GM10248 (cell line): Measurements from ENCODE around the gene PFN1.
A peak's percentile ranks its signal among the peaks of the same experiment; 100 is the strongest.

Experiments used
- CTCF ChIA-PET: fragments of 300-600 bp; sonication (Branson Sonifier 250); formaldehyde crosslinking; extraction: SDS; loops from one replicate; lab custom pipeline; 2021; ENCODE audit warnings: antibody characterized with exemption; lab: Yijun Ruan, JAX
- POLR2A ChIA-PET: fragments of 350-650 bp; sonication (Branson Sonifier 250); formaldehyde crosslinking; extraction: SDS; loops from one replicate; lab custom pipeline; 2020; ENCODE audit warnings: antibody characterized with exemption; lab: Yijun Ruan, JAX
- DNase-seq: peaks from one replicate; pipeline ENCODE4 v3.0.0; 2012; ENCODE audit errors: extremely low spot score
- TF ChIP-seq, protein P1 (sequence below): IDR thresholded peaks from 2 replicates; pipeline ENCODE4 v1.5.1; 2012; ENCODE audit warnings: mild to moderate bottlenecking, low read depth; ENCODE audit errors: extremely low read depth, missing control alignments, control extremely low read depth

PFN1 gene

DNA sequence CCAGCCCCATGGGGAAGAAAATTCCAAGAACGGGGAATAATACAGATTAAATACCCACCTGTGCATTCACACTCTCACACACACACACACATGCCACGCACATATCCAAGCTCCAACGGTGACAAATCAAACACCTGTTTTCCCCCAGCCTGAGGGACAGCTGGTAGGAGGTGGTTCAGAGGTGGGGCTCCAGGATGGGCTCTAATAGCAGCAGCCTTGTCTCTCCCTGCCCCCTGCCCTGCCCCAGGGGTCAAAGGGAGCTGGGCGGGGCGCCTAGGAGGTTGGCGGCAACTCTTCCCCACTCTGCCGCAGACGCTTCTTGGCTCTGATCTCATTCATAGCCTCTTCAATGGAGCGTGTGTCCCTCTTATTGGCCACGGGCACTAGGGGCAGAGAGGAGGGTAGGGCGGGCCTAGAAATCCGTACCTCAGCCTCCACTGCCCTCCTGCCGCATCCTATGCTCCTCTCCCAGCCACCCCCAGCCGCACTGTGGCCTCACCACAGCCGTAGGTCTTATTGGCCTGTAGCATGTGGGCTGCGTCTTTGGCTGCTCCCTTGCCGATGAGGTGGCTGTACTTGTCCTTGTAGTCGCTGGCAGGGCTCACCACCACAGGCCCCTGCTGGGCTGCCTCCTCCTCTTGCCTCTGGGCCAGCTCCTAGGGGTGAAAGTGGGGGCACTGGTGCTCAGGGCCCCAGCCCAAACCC is 11.1 kb upstream of the PFN1 start:
- ChIA-PET POLR2A (no interaction called here), CTCF (interaction anchor here (1.1 to 3.9 kb wide), 2 partner anchors 7 to 51 kb away, joined by 3 to 35 read pairs; partner anchors contain the start of gene SPAG7)
- DNase-seq: no peak
- TF ChIP-seq, protein P1, sequence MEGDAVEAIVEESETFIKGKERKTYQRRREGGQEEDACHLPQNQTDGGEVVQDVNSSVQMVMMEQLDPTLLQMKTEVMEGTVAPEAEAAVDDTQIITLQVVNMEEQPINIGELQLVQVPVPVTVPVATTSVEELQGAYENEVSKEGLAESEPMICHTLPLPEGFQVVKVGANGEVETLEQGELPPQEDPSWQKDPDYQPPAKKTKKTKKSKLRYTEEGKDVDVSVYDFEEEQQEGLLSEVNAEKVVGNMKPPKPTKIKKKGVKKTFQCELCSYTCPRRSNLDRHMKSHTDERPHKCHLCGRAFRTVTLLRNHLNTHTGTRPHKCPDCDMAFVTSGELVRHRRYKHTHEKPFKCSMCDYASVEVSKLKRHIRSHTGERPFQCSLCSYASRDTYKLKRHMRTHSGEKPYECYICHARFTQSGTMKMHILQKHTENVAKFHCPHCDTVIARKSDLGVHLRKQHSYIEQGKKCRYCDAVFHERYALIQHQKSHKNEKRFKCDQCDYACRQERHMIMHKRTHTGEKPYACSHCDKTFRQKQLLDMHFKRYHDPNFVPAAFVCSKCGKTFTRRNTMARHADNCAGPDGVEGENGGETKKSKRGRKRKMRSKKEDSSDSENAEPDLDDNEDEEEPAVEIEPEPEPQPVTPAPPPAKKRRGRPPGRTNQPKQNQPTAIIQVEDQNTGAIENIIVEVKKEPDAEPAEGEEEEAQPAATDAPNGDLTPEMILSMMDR: no peak

DNA sequence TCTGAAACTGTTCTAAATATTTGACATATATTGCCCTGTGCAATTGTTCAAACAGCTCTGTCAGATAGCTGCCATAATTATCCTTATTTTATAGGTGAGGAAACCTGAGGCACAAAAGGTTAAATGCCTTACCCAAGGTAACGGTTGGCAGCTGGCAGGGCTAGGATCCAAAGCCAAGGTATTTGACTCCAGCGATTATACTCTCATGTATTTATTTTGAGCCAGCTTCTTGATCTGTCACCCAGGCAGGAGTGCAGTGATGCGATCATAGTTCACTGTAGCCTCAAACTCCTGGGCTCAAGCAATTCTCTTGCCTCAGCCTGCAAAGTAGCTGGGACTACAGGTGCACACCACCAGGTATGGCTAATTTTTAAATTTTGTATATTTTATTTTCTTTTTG is 9.8 kb upstream of the PFN1 start:
- ChIA-PET CTCF (interaction anchor here (1.0 to 3.9 kb wide), 4 partner anchors 8 to 55 kb away, joined by 3 to 35 read pairs (median 14); partner anchors contain the start of genes CHRNE and SPAG7), POLR2A (interaction anchor here (1.4 kb wide), 1 partner anchor 9 kb away, joined by 12 read pairs; the partner anchor contains the start of gene SPAG7)
- TF ChIP-seq, protein P1: no peak
- no peak for DNase-seq

DNA sequence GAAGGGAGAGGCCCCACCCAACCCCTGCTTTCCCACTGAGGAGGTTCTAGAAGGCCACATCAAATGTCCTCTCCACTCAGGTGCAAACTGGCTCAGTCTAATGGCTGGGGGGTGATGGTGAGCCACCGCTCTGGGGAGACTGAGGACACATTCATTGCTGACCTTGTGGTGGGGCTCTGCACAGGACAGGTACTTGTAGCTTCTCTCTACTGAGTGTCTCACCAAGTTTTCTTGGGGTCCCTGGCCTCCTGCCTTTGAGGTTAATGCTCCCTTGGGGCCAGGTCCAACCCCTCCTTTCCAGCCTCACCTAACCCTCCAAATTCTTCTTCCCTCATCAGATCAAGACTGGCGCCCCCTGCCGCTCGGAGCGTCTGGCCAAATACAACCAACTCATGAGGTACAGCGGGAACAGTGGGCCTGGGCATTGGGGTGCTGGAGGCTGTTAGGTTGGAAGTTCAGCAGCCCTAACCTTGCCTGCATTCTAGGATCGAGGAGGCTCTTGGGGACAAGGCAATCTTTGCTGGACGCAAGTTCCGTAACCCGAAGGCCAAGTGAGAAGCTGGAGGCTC is 8.2 kb upstream of the PFN1 start:
- no peak for DNase-seq
- ChIA-PET POLR2A (interaction anchor here (2.0 kb wide), 1 partner anchor 17 kb away, joined by 8 read pairs; the partner anchor contains the start of genes RNF167 and SLC25A11), CTCF (interaction anchor here (0.7 to 3.9 kb wide), 13 partner anchors 10 to 106 kb away, joined by 3 to 35 read pairs (median 4); partner anchors contain the start of genes CHRNE, RNF167, SLC25A11 and SPAG7)
- TF ChIP-seq, protein P1: peak; percentile 59

DNA sequence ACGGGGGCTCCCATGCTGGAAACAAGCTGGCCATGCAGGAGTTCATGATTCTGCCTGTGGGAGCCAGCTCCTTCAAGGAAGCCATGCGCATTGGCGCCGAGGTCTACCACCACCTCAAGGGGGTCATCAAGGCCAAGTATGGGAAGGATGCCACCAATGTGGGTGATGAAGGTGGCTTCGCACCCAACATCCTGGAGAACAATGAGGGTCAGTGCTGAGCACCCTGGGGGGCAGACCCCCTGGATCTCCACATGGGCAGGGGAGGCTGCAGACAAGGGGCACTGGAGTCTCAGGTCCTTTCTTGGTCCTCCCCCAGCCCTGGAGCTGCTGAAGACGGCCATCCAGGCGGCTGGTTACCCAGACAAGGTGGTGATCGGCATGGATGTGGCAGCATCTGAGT is 6.8 kb upstream of the PFN1 start:
- no peak for DNase-seq
- TF ChIP-seq, protein P1: no peak
- POLR2A ChIA-PET: interaction anchor here (0.6 to 1.9 kb wide), 3 partner anchors 12 to 256 kb away, joined by 3 to 9 read pairs (median 4); partner anchors contain the start of gene SPAG7

DNA sequence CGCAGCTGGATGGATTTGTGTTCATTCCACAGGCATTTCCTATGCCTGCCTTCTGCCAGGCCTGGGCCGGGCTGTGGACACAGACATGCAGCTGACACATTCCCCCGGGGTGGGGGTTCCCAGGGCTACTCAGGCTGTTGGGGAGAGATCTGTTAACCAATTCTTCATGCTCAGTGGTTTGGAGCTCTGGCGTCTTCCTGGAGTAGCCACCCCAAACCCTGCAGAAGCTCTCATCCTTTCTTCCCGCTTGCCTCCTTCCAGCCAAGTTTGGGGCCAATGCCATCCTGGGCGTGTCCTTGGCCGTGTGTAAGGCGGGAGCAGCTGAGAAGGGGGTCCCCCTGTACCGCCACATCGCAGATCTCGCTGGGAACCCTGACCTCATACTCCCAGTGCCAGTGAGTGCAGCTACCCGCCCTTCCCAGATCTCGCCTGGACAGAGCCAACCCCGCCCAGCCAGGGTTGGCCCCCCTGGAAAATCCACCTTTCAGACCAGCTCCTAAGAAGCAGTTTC is 5.2 kb upstream of the PFN1 start:
- ChIA-PET CTCF (interaction anchor here (1.0 to 3.8 kb wide), 7 partner anchors 9 to 109 kb away, joined by 3 to 13 read pairs (median 11); partner anchors contain the start of genes CAMTA2 and SPAG7), POLR2A (interaction anchor here (0.6 to 1.4 kb wide), 3 partner anchors 14 to 418 kb away, joined by 4 to 8 read pairs (median 6); partner anchors contain the start of genes RNF167, SLC25A11 and SPAG7)
- TF ChIP-seq, protein P1: no peak
- DNase-seq: no peak

More for the DNA sequence above, 6.8 kb upstream of the PFN1 start:
- CTCF ChIA-PET: interaction anchor here (0.6 to 3.5 kb wide), 7 partner anchors 10 to 90 kb away, joined by 3 to 23 read pairs (median 4); partner anchors contain the start of gene SPAG7

DNA sequence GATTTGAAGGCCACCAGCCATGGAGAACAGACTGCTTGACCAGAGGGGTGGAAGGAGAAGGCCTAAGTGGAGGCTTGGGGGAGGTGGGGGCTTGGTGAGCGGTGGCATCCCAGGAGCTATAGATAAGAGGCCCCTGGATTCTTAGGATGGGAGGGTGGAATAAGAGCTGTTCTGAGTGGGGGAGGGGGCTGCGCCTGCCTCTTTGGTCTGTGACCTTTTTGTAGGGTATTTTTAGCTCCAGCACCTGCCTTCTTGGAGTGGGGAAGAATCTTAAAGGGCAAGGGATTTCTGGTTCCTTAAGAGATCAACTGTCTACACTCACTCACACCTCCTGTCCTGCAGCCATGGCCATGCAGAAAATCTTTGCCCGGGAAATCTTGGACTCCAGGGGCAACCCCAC is 3.2 kb upstream of the PFN1 start:
- TF ChIP-seq, protein P1: no peak
- ChIA-PET POLR2A (interaction anchor here (0.9 to 4.4 kb wide), 3 partner anchors 11 to 19 kb away, joined by 3 to 34 read pairs (median 4); partner anchors contain the start of genes RNF167, SLC25A11 and SPAG7), CTCF (interaction anchor here (0.9 to 3.8 kb wide), 7 partner anchors 11 to 111 kb away, joined by 3 to 13 read pairs (median 11); partner anchors contain the start of genes CAMTA2 and SPAG7)
- DNase-seq: no peak
